ENCODE measurements around the gene DCP2.
"Not testable (repeated sequence)": the region's sequence is repeated elsewhere in the genome, so short reads cannot be mapped to it uniquely, and the experiment has no call there.

Gene DCP2

GRCh38 chr5:112957036-112957808, 19.4 kb upstream of the DCP2 start:
- H3K4me3 ChIP-seq = no peak overlapping the region
- in situ Hi-C loops (cut with MboI; ENCODE audit: low sequenced_read_pairs) = no loop called here
- H3K9me3 ChIP-seq = no peaks in the 10 kb centered on the region
- H3K36me3 ChIP-seq (replicated peaks) = no peaks in the 10 kb centered on the region
- no peaks in the 10 kb centered on the region; the same call in 1 of the 2 replicates for H3K27me3 ChIP-seq (ENCODE audit: low read depth)
- peak; percentile 36 to 43 for DNase-seq (ENCODE audit: low spot score in 2 of 2)
- peaks cover 26% of the 10 kb centered on the region for H3K4me1 ChIP-seq

- no peaks in the 10 kb centered on the region for H3K9me3 ChIP-seq
- no peaks in the 10 kb centered on the region for H3K36me3 ChIP-seq (replicated peaks)
- no peak overlapping the region for H3K4me3 ChIP-seq
- in situ Hi-C loops (cut with MboI; ENCODE audit: low sequenced_read_pairs) = no loop called here
- H3K4me1 ChIP-seq = peaks cover 26% of the 10 kb centered on the region
- no peaks in the 10 kb centered on the region for H3K27me3 ChIP-seq (ENCODE audit: low read depth)
- DNase-seq (ENCODE audit: low spot score in 2 of 2) = peak; percentile 37 to 54
These were observed 18.2 kb upstream of the DCP2 start for GRCh38 chr5:112958093-112959088.

- DNase-seq (ENCODE audit: low spot score in 2 of 2); H3K36me3 ChIP-seq (replicated peaks); H3K27me3 ChIP-seq (ENCODE audit: low read depth); in situ Hi-C loops (cut with MboI; ENCODE audit: low sequenced_read_pairs); H3K9me3 ChIP-seq; H3K4me3 ChIP-seq: not testable (repeated sequence)
- H3K4me1 ChIP-seq = peaks cover 26% of the 10 kb centered on the region
These were observed 16.7 kb upstream of the DCP2 start for GRCh38 chr5:112959872-112960271.

- Histone ChIP-seq H3K9me3 (no peaks in the 10 kb centered on the region), H3K4me3 (no peak overlapping the region), H3K4me1 (peaks cover 26% of the 10 kb centered on the region), H3K36me3 (replicated peaks) (no peaks in the 10 kb centered on the region), H3K27me3 (ENCODE audit: low read depth) (no peaks in the 10 kb centered on the region)
- no peak for DNase-seq (ENCODE audit: low spot score in 2 of 2)
- in situ Hi-C loops (cut with MboI; ENCODE audit: low sequenced_read_pairs) = no loop called here
These were observed 16.3 kb upstream of the DCP2 start for GRCh38 chr5:112960315-112960714.

GRCh38 chr5:112960863-112961504, 15.6 kb upstream of the DCP2 start:
- no peak for DNase-seq (ENCODE audit: low spot score in 2 of 2)
- H3K4me1 ChIP-seq = peaks cover 26% of the 10 kb centered on the region

GRCh38 chr5:112963374-112963733, 13.2 kb upstream of the DCP2 start:
- H3K4me3 ChIP-seq; H3K36me3 ChIP-seq (replicated peaks); DNase-seq (ENCODE audit: low spot score in 2 of 2); H3K9me3 ChIP-seq; H3K27me3 ChIP-seq (ENCODE audit: low read depth); in situ Hi-C loops (cut with MboI; ENCODE audit: low sequenced_read_pairs): not testable (repeated sequence)
- H3K4me1 ChIP-seq = peaks cover 10% of the 10 kb centered on the region

More at GRCh38 chr5:112960863-112961504, 15.6 kb upstream of the DCP2 start:
- H3K36me3 ChIP-seq (replicated peaks) = no peaks in the 10 kb centered on the region
- in situ Hi-C loops (cut with MboI; ENCODE audit: low sequenced_read_pairs) = no loop called here
- H3K27me3 ChIP-seq (ENCODE audit: low read depth) = no peaks in the 10 kb centered on the region
- H3K4me3 ChIP-seq = no peak overlapping the region
- no peaks in the 10 kb centered on the region for H3K9me3 ChIP-seq

GRCh38 chr5:112965733-112966306, 10.8 kb upstream of the DCP2 start:
- H3K9me3 ChIP-seq = no peaks in the 10 kb centered on the region
- DNase-seq (ENCODE audit: low spot score in 2 of 2) = no peak
- H3K27me3 ChIP-seq (ENCODE audit: low read depth) = no peaks in the 10 kb centered on the region
- 0 out of 2 replicates have a peak, but pooled peaks cover 4% of the 10 kb centered on the region for H3K4me1 ChIP-seq
- in situ Hi-C loops (cut with MboI; ENCODE audit: low sequenced_read_pairs) = no loop called here
- H3K36me3 ChIP-seq (replicated peaks) = no peaks in the 10 kb centered on the region
- no peak overlapping the region for H3K4me3 ChIP-seq

GRCh38 chr5:112967520-112968083, 9.0 kb upstream of the DCP2 start:
- DNase-seq (ENCODE audit: low spot score in 2 of 2) = no peak
- Histone ChIP-seq H3K9me3 (no peaks in the 10 kb centered on the region), H3K27me3 (ENCODE audit: low read depth) (no peaks in the 10 kb centered on the region), H3K4me1 (0 out of 2 replicates have a peak, but pooled peaks cover 4% of the 10 kb centered on the region), H3K4me3 (no peak overlapping the region), H3K36me3 (replicated peaks) (no peaks in the 10 kb centered on the region)
- in situ Hi-C loops (cut with MboI; ENCODE audit: low sequenced_read_pairs) = no loop called here

GRCh38 chr5:112968411-112969106, 8.0 kb upstream of the DCP2 start:
- Histone ChIP-seq H3K27me3 (ENCODE audit: low read depth) (no peaks in the 10 kb centered on the region), H3K4me1 (0 out of 2 replicates have a peak, but pooled peaks cover 4% of the 10 kb centered on the region), H3K4me3 (no peak overlapping the region), H3K9me3 (no peaks in the 10 kb centered on the region), H3K36me3 (replicated peaks) (no peaks in the 10 kb centered on the region)
- in situ Hi-C loops (cut with MboI; ENCODE audit: low sequenced_read_pairs) = no loop called here
- no peak for DNase-seq (ENCODE audit: low spot score in 2 of 2)

GRCh38 chr5:112971276-112971675, 5.3 kb upstream of the DCP2 start:
- Histone ChIP-seq H3K36me3 (replicated peaks) (no peaks in the 10 kb centered on the region), H3K4me3 (no peak overlapping the region), H3K9me3 (no peaks in the 10 kb centered on the region), H3K27me3 (ENCODE audit: low read depth) (no peaks in the 10 kb centered on the region), H3K4me1 (peaks cover 6% of the 10 kb centered on the region; the same call in 1 of the 2 replicates)
- no peak for DNase-seq (ENCODE audit: low spot score in 2 of 2)
- in situ Hi-C loops (cut with MboI; ENCODE audit: low sequenced_read_pairs) = no loop called here

GRCh38 chr5:112973036-112973435, 3.6 kb upstream of the DCP2 start:
- Histone ChIP-seq H3K4me1 (peaks cover 6% of the 10 kb centered on the region; the same call in 1 of the 2 replicates), H3K4me3 (no peak overlapping the region), H3K36me3 (replicated peaks) (no peaks in the 10 kb centered on the region), H3K27me3 (ENCODE audit: low read depth) (no peaks in the 10 kb centered on the region), H3K9me3 (no peaks in the 10 kb centered on the region)
- in situ Hi-C loops (cut with MboI; ENCODE audit: low sequenced_read_pairs) = no loop called here
- DNase-seq (ENCODE audit: low spot score in 2 of 2) = no peak

GRCh38 chr5:112973904-112974303, 2.7 kb upstream of the DCP2 start:
- peaks cover 10% of the 10 kb centered on the region for H3K4me1 ChIP-seq
- no peaks in the 10 kb centered on the region for H3K9me3 ChIP-seq
- H3K36me3 ChIP-seq (replicated peaks) = no peaks in the 10 kb centered on the region
- no peaks in the 10 kb centered on the region for H3K27me3 ChIP-seq (ENCODE audit: low read depth)
- H3K4me3 ChIP-seq = no peak overlapping the region
- DNase-seq (ENCODE audit: low spot score in 2 of 2) = no peak
- in situ Hi-C loops (cut with MboI; ENCODE audit: low sequenced_read_pairs) = no loop called here

Measured in HAP-1 (cell line).